RWPE2 (cell line): ENCODE measurements around the gene DIP2B.
"Not testable (repeated sequence)": the region's sequence is repeated elsewhere in the genome, so short reads cannot be mapped to it uniquely, and the experiment has no call there.

Source experiments
- ATAC-seq: fragments of 200-7000 bp; cut with Tn5 transposase; 3 replicates; pipeline ENCODE4 v1.9.1; 2021; ENCODE audit warnings: low read depth
- DNase-seq: peaks from one replicate; pipeline ENCODE4 v3.0.0-alpha.2; 2020; ENCODE audit warnings: low spot score
- H3K27ac ChIP-seq: fragments of 450-650 bp; 2 replicates; pipeline ENCODE4 v1.5.1; 2017; ENCODE audit warnings: mild to moderate bottlenecking; ENCODE audit not compliant: poor library complexity, severe bottlenecking
- H3K27me3 ChIP-seq: fragments of 250-450 bp; sonication (Bioruptor Pico); 2 replicates; pipeline ENCODE4 v1.5.1; 2021; ENCODE audit warnings: mild to moderate bottlenecking, moderate library complexity; ENCODE audit not compliant: insufficient read depth, poor library complexity, severe bottlenecking
- H3K36me3 ChIP-seq: fragments of 250-450 bp; sonication (Bioruptor Pico); 2 replicates; pipeline ENCODE4 v1.5.1; 2020; ENCODE audit warnings: low read depth, mild to moderate bottlenecking, moderate library complexity
- H3K4me1 ChIP-seq: fragments of 250-450 bp; sonication (Bioruptor Pico); 2 replicates; pipeline ENCODE4 v1.5.1; 2021; ENCODE audit warnings: mild to moderate bottlenecking, moderate library complexity; ENCODE audit not compliant: insufficient read depth, poor library complexity, severe bottlenecking
- H3K4me3 ChIP-seq: fragments of 250-450 bp; sonication (Bioruptor Pico); 2 replicates; pipeline ENCODE4 v1.5.1; 2021; ENCODE audit warnings: mild to moderate bottlenecking, moderate library complexity; ENCODE audit not compliant: severe bottlenecking
- H3K9me3 ChIP-seq: fragments of 250-450 bp; sonication (Bioruptor Pico); 2 replicates; pipeline ENCODE4 v1.5.1; 2021; ENCODE audit warnings: mild to moderate bottlenecking, moderate library complexity; ENCODE audit not compliant: severe bottlenecking
- TF ChIP-seq, protein P1 (sequence below): fragments of 450-650 bp; IDR thresholded peaks from one replicate; pipeline ENCODE4 v1.5.1; 2017; ENCODE audit warnings: mild to moderate bottlenecking, moderate library complexity; ENCODE audit not compliant: poor library complexity, severe bottlenecking

The DIP2B gene

DNA sequence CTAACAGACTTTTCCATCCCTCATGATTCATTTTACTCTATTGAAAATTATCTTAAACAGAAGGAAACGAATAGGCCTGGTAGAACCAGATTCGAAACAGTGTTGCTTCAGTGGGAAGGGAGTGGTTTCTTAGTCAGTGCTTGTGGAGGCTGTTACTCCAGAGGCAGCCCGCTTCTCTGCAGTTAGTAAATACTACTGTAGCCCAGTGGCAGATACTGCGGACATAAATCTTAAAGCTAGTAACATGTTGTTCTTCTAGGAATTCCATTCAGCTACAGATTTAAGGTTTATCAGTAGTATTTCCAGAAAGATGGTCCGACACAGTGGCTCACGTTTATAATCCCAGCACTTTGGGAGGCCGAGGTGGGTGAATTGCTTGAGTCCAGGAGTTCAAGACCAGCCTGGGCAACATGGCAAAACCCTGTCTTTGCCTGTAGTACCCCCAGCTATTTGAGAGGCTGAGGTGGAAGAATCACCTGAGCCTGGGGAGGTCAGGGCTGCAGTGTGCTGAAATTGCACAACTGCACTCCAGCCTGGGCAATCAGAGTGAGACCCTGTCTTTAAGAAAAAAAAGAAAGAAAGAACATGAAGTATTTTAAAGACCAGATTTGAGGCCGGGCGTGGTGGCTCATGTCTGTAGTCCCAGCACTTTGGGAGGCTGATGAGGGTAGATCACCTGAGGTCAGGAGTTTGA lies 45.9 kb downstream of the DIP2B start:
- peaks cover 39% of the 10 kb centered on the region for H3K4me1 ChIP-seq

GRCh38 chr12:50551866-50552265 lies 47.1 kb downstream of the DIP2B start:
- no peaks in the 10 kb centered on the region for H3K27me3 ChIP-seq
- H3K4me3 ChIP-seq = no peak overlapping the region
- peak overlapping the region; percentile 73 for H3K27ac ChIP-seq
- peaks cover 37% of the 10 kb centered on the region for H3K4me1 ChIP-seq
- no peak for ATAC-seq
- no peak for DNase-seq
- H3K36me3 ChIP-seq = no peaks in the 10 kb centered on the region
- no peaks in the 10 kb centered on the region for H3K9me3 ChIP-seq
- TF ChIP-seq, protein P1, sequence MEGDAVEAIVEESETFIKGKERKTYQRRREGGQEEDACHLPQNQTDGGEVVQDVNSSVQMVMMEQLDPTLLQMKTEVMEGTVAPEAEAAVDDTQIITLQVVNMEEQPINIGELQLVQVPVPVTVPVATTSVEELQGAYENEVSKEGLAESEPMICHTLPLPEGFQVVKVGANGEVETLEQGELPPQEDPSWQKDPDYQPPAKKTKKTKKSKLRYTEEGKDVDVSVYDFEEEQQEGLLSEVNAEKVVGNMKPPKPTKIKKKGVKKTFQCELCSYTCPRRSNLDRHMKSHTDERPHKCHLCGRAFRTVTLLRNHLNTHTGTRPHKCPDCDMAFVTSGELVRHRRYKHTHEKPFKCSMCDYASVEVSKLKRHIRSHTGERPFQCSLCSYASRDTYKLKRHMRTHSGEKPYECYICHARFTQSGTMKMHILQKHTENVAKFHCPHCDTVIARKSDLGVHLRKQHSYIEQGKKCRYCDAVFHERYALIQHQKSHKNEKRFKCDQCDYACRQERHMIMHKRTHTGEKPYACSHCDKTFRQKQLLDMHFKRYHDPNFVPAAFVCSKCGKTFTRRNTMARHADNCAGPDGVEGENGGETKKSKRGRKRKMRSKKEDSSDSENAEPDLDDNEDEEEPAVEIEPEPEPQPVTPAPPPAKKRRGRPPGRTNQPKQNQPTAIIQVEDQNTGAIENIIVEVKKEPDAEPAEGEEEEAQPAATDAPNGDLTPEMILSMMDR = no peak

More for the DNA sequence above, 45.9 kb downstream of the DIP2B start:
- H3K27ac ChIP-seq = peak overlapping the region; percentile 73
- ATAC-seq (peak; percentile 96), DNase-seq (no peak)
- no peak overlapping the region for H3K4me3 ChIP-seq
- H3K27me3 ChIP-seq = no peaks in the 10 kb centered on the region
- TF ChIP-seq, protein P1 = no peak
- H3K36me3 ChIP-seq = no peaks in the 10 kb centered on the region
- H3K9me3 ChIP-seq = no peaks in the 10 kb centered on the region

GRCh38 chr12:50554651-50555050 lies 49.9 kb downstream of the DIP2B start:
- H3K27me3 ChIP-seq = no peaks in the 10 kb centered on the region
- TF ChIP-seq, protein P1 = no peak
- DNase-seq (no peak), ATAC-seq (no peak)
- no peak overlapping the region for H3K27ac ChIP-seq
- H3K4me3 ChIP-seq = no peak overlapping the region
- no peaks in the 10 kb centered on the region for H3K9me3 ChIP-seq
- peaks cover 32% of the 10 kb centered on the region for H3K4me1 ChIP-seq
- H3K36me3 ChIP-seq = no peaks in the 10 kb centered on the region

DNA sequence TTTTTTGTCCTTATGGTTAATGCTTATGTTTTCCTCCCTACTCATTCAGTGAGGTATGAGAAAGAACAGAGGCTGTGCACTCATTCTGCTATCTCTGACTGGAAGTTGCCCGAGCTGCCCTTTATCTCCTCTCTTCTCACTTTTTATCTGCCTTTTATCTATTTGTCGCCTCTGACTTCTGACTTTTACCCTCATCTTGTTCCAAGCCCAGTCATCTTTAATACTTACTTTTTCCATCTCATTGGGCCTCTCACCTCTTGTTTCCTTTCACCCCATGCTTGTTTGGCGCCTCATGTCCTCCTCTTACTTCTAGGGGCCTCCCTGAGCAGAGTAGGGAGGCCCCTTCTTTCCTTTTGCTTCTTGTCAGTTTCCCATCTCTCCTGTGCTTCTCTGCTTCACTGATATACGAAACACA lies 50.7 kb downstream of the DIP2B start:
- Histone ChIP-seq H3K27ac (peak overlapping the region; percentile 73), H3K4me1 (peaks cover 25% of the 10 kb centered on the region), H3K27me3 (no peaks in the 10 kb centered on the region), H3K4me3 (no peak overlapping the region), H3K36me3 (no peaks in the 10 kb centered on the region), H3K9me3 (no peaks in the 10 kb centered on the region)
- ATAC-seq (no peak), DNase-seq (no peak)
- TF ChIP-seq, protein P1 = no peak

DNA sequence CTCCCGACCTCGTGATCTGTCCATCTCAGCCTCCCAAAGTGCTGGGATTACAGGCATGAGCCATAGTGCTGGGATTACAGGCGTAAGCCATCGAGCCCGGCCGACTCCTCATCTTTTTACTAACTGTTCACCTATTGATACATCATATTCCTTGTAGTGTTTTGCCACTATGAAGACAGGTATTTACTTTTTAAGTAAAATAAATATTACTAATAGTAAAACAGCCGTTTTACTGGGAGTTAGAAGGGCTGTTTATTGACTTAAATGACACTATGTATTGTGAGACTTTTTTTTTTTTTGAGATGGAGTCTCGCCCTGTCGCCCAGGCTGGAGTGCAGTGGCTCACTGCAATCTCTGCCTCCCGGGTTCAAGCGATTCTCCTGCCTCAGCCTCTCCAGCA lies 51.5 kb downstream of the DIP2B start:
- DNase-seq (no peak), ATAC-seq (no peak)
- TF ChIP-seq, protein P1 = no peak
- no peak overlapping the region for H3K4me3 ChIP-seq
- H3K36me3 ChIP-seq = no peaks in the 10 kb centered on the region
- H3K27me3 ChIP-seq = no peaks in the 10 kb centered on the region
- H3K27ac ChIP-seq = peak overlapping the region; percentile 73
- peaks cover 18% of the 10 kb centered on the region for H3K4me1 ChIP-seq
- H3K9me3 ChIP-seq = no peaks in the 10 kb centered on the region

DNA sequence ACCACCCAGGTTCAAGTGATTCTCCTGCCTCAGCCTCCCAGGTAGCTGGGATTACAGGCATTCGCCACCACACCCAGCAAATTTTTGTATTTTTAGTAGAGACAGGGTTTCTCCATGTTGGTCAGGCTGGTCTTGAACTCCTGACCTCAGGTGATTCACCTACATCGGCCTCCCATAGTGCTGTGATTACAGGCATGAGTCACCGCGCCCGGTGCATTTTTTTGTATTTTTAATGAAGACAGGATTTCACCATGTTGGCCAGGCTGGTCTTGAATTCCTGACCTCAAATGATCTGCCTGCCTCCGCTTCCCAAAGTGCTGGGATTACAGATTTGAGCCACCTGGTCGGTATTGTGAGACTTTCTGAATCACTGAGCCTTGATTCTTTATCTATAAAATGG lies 52.0 kb downstream of the DIP2B start:
- not testable (repeated sequence) for H3K36me3 ChIP-seq, H3K4me3 ChIP-seq, H3K27me3 ChIP-seq, H3K9me3 ChIP-seq
- ATAC-seq (peak; percentile 82), DNase-seq (peak; percentile 81)
- Histone ChIP-seq H3K27ac (peak overlapping the region; percentile 73), H3K4me1 (peaks cover 18% of the 10 kb centered on the region)
